Bone marrow (tissue), 2 donors: ENCODE measurements around the gene MGAT4B.
A peak's percentile ranks its signal among the peaks of the same experiment; 100 is the strongest.
"Not testable (repeated sequence)": the region's sequence is repeated elsewhere in the genome, so short reads cannot be mapped to it uniquely, and the experiment has no call there.

Experiments used
- DNase-seq, 2 donors: peaks; one replicate each; lab custom pipeline; 2025; lab: John Stamatoyannopoulos, UW

Gene MGAT4B

GRCh38 chr5:179806250-179807048 is at the start of gene MGAT4B:
TSS of gene MGAT4B (minus strand) at chr5:179806866. CDS start at chr5:179806583, 283 bp downstream.
- peak in 1 of 2 donors; percentile 57 for DNase-seq

- DNase-seq = no peak
These were observed 47.7 kb upstream of the MGAT4B start for GRCh38 chr5:179854356-179854755.

- DNase-seq = no peak
These were observed 46.4 kb upstream of the MGAT4B start for GRCh38 chr5:179852993-179853547.

GRCh38 chr5:179841621-179842020 is 35.0 kb upstream of the MGAT4B start:
- no peak for DNase-seq

- DNase-seq = no peak
These were observed 34.1 kb upstream of the MGAT4B start for GRCh38 chr5:179840766-179841165.

GRCh38 chr5:179840321-179840720 is 33.7 kb upstream of the MGAT4B start:
- DNase-seq = no peak

- DNase-seq = no peak
These were observed 32.9 kb upstream of the MGAT4B start for GRCh38 chr5:179839328-179840256.

- no peak for DNase-seq
These were observed 30.7 kb upstream of the MGAT4B start for GRCh38 chr5:179837076-179838011.

- DNase-seq = peak in 1 of 2 donors; percentile 83
These were observed 29.8 kb upstream of the MGAT4B start for GRCh38 chr5:179836225-179837019.

GRCh38 chr5:179834871-179835270 is 28.2 kb upstream of the MGAT4B start:
- DNase-seq = not testable (repeated sequence)

GRCh38 chr5:179834120-179834519 is 27.5 kb upstream of the MGAT4B start:
- DNase-seq = no peak

GRCh38 chr5:179833709-179834070 is 27.0 kb upstream of the MGAT4B start:
- DNase-seq = no peak

- DNase-seq = no peak
These were observed 26.5 kb upstream of the MGAT4B start for GRCh38 chr5:179833056-179833708.

GRCh38 chr5:179832039-179832745 is 25.5 kb upstream of the MGAT4B start:
- DNase-seq = no peak

GRCh38 chr5:179830818-179831468 is 24.3 kb upstream of the MGAT4B start:
- DNase-seq = no peak

GRCh38 chr5:179829732-179830435 is 23.2 kb upstream of the MGAT4B start:
- no peak for DNase-seq

GRCh38 chr5:179828756-179829421 is 22.2 kb upstream of the MGAT4B start:
- no peak for DNase-seq

GRCh38 chr5:179827680-179828079 is 21.0 kb upstream of the MGAT4B start:
- peak; percentile 17 to 93 for DNase-seq
